Mucosa of rectum (tissue), 2 donors: ENCODE results near the gene RDH5.

ENCODE experiments used
- H3K27ac ChIP-seq, 2 donors: one replicate each; pipeline ENCODE4 v1.7.0; 2013; ENCODE audit warnings: inconsistent platforms in 2 of 2, low read depth in 2 of 2, low read length in 2 of 2
- H3K27me3 ChIP-seq, 2 donors: one replicate each; pipeline ENCODE4 v1.7.0; 2013; ENCODE audit warnings: low read length in 2 of 2; ENCODE audit not compliant: control insufficient read depth in 2 of 2, insufficient read depth in 2 of 2
- H3K36me3 ChIP-seq, 2 donors: one replicate each; pipeline ENCODE4 v1.7.0; 2013; ENCODE audit warnings: low read length in 2 of 2; ENCODE audit not compliant: control insufficient read depth in 2 of 2, insufficient read depth in 2 of 2
- H3K4me1 ChIP-seq, 2 donors: one replicate each; pipeline ENCODE4 v1.7.0; 2013; ENCODE audit warnings: low read length in 2 of 2, mild to moderate bottlenecking in 1 of 2; ENCODE audit not compliant: control insufficient read depth in 2 of 2, insufficient read depth in 2 of 2
- H3K4me3 ChIP-seq, 2 donors: one replicate each; pipeline ENCODE4 v1.7.0; 2013; ENCODE audit warnings: low read length in 2 of 2
- H3K9ac ChIP-seq, 2 donors: one replicate each; pipeline ENCODE4 v1.7.0; 2013; ENCODE audit warnings: low read length in 2 of 2, low read depth in 1 of 2, mild to moderate bottlenecking in 1 of 2
- H3K9me3 ChIP-seq, 2 donors: one replicate each; pipeline ENCODE4 v1.7.0; 2013; ENCODE audit warnings: low read length in 2 of 2; ENCODE audit not compliant: control insufficient read depth in 2 of 2
- donor health status: healthy.
- donor health status: Normal muscosa, but diverticular disease.

The RDH5 gene

GRCh38 chr12:55712700-55713415, 7.3 kb upstream of the RDH5 start:
- H3K36me3 ChIP-seq = no peaks in the 10 kb centered on the region
- H3K9me3 ChIP-seq = no peaks in the 10 kb centered on the region
- no peak overlapping the region for H3K4me3 ChIP-seq
- no peak overlapping the region for H3K27ac ChIP-seq
- H3K9ac ChIP-seq = no peak overlapping the region
- peaks cover 7 to 10% of the 10 kb centered on the region in 2 donors for H3K27me3 ChIP-seq
- H3K4me1 ChIP-seq = peaks cover 26 to 27% of the 10 kb centered on the region in 2 donors

- Histone ChIP-seq H3K9ac (no peak overlapping the region), H3K27ac (no peak overlapping the region), H3K4me3 (no peak overlapping the region), H3K9me3 (no peaks in the 10 kb centered on the region), H3K27me3 (peaks cover 4 to 6% of the 10 kb centered on the region in 2 donors), H3K4me1 (peaks cover 32% of the 10 kb centered on the region in 2 donors), H3K36me3 (no peaks in the 10 kb centered on the region)
Measured at GRCh38 chr12:55713721-55714120, 6.5 kb upstream of the RDH5 start.

- peak overlapping the region; percentile 95 for H3K27ac ChIP-seq
- no peaks in the 10 kb centered on the region for H3K9me3 ChIP-seq
- H3K36me3 ChIP-seq = peaks cover 0 to 4% of the 10 kb centered on the region in 2 donors
- peak overlapping the region; percentile 85 to 93 for H3K4me3 ChIP-seq
- peaks cover 43 to 44% of the 10 kb centered on the region in 2 donors for H3K4me1 ChIP-seq
- no peaks in the 10 kb centered on the region for H3K27me3 ChIP-seq
- peak overlapping the region; percentile 82 to 94 for H3K9ac ChIP-seq
Measured at GRCh38 chr12:55715169-55715764, 4.9 kb upstream of the RDH5 start.

GRCh38 chr12:55715833-55716581, 4.2 kb upstream of the RDH5 start, which contains the start of gene BLOC1S1:
Gene BLOC1S1 (plus strand): TSS chr12:55716046. CDS start chr12:55716052, 6 bp downstream.
- Histone ChIP-seq H3K36me3 (peaks cover 0 to 4% of the 10 kb centered on the region in 2 donors), H3K4me3 (peak within 1 kb of the TSS; percentile 85 to 93), H3K9me3 (no peaks in the 10 kb centered on the region), H3K27ac (peak within 1 kb of the TSS; percentile 95), H3K27me3 (no peaks in the 10 kb centered on the region), H3K9ac (peak within 1 kb of the TSS; percentile 82 to 94), H3K4me1 (peaks cover 49 to 51% of the 10 kb centered on the region in 2 donors)

GRCh38 chr12:55716582-55716957, 3.6 kb upstream of the RDH5 start:
- H3K36me3 ChIP-seq = peaks cover 0 to 4% of the 10 kb centered on the region in 2 donors
- H3K9me3 ChIP-seq = no peaks in the 10 kb centered on the region
- peaks cover 54 to 57% of the 10 kb centered on the region in 2 donors for H3K4me1 ChIP-seq
- H3K9ac ChIP-seq = peak overlapping the region; percentile 82 to 94
- peak overlapping the region; percentile 85 to 93 for H3K4me3 ChIP-seq
- peak overlapping the region; percentile 95 for H3K27ac ChIP-seq
- no peaks in the 10 kb centered on the region for H3K27me3 ChIP-seq

GRCh38 chr12:55717011-55718007, 2.9 kb upstream of the RDH5 start:
- H3K9ac ChIP-seq = peak overlapping the region; percentile 82 to 94
- H3K27me3 ChIP-seq = no peaks in the 10 kb centered on the region
- H3K36me3 ChIP-seq = peaks cover 0 to 4% of the 10 kb centered on the region in 2 donors
- H3K9me3 ChIP-seq = no peaks in the 10 kb centered on the region
- H3K4me3 ChIP-seq = peak overlapping the region; percentile 85 to 93
- peaks cover 55 to 60% of the 10 kb centered on the region in 2 donors for H3K4me1 ChIP-seq
- peak overlapping the region; percentile 95 for H3K27ac ChIP-seq

- peaks cover 0 to 4% of the 10 kb centered on the region in 2 donors for H3K36me3 ChIP-seq
- H3K9me3 ChIP-seq = no peaks in the 10 kb centered on the region
- peak overlapping the region in 1 of 2 donors; percentile 85 for H3K4me3 ChIP-seq
- no peaks in the 10 kb centered on the region for H3K27me3 ChIP-seq
- peak overlapping the region; percentile 95 for H3K27ac ChIP-seq
- peaks cover 55 to 64% of the 10 kb centered on the region in 2 donors for H3K4me1 ChIP-seq
- no peak overlapping the region for H3K9ac ChIP-seq
Measured at GRCh38 chr12:55718015-55718414, 2.2 kb upstream of the RDH5 start.

- H3K27ac ChIP-seq = peak overlapping the region; percentile 26 to 95
- H3K9ac ChIP-seq = peak overlapping the region in 1 of 2 donors; percentile 19
- H3K4me1 ChIP-seq = peaks cover 58 to 70% of the 10 kb centered on the region in 2 donors
- H3K4me3 ChIP-seq = no peak overlapping the region
- H3K36me3 ChIP-seq = peaks cover 4 to 9% of the 10 kb centered on the region in 2 donors
- no peaks in the 10 kb centered on the region for H3K9me3 ChIP-seq
- no peaks in the 10 kb centered on the region for H3K27me3 ChIP-seq
Measured at GRCh38 chr12:55718624-55719275, 1.4 kb upstream of the RDH5 start.

GRCh38 chr12:55719371-55719770, 822 bp upstream of the RDH5 start:
- H3K27me3 ChIP-seq = no peaks in the 10 kb centered on the region
- H3K27ac ChIP-seq = peak overlapping the region; percentile 85 to 93
- peak overlapping the region; percentile 14 to 52 for H3K9ac ChIP-seq
- H3K36me3 ChIP-seq = peaks cover 8 to 15% of the 10 kb centered on the region in 2 donors
- no peak overlapping the region for H3K4me3 ChIP-seq
- no peaks in the 10 kb centered on the region for H3K9me3 ChIP-seq
- peaks cover 64 to 76% of the 10 kb centered on the region in 2 donors for H3K4me1 ChIP-seq
